Esophagus muscularis mucosa (tissue), 4 donors: ENCODE data around the gene TADA2B.

Experiments
- CTCF ChIP-seq, 3 experiments: fragments of 200-600 bp in 2 of 3; fragments of 450-650 bp in 1 of 3; sonication (generic) in 2 of 3; IDR thresholded peaks; one replicate each; pipeline ENCODE4 v1.5.1; 2017 to 2019; ENCODE audit warnings: antibody characterized with exemption in 3 of 3, mild to moderate bottlenecking in 2 of 3, moderate library complexity in 1 of 3
- EP300 ChIP-seq: sonication (generic); formaldehyde crosslinking; IDR thresholded peaks from one replicate; pipeline ENCODE4 v1.6.1; 2017; ENCODE audit warnings: antibody characterized with exemption
- POLR2A ChIP-seq: fragments of 450-650 bp; IDR thresholded peaks from one replicate; pipeline ENCODE4 v1.6.1; 2017; ENCODE audit warnings: antibody characterized with exemption, moderate library complexity, mild to moderate bottlenecking, low read depth
- POLR2AphosphoS5 ChIP-seq, 2 donors: sonication (generic); formaldehyde crosslinking; IDR thresholded peaks; one replicate each; pipeline ENCODE4 v1.6.1; 2017; ENCODE audit warnings: antibody characterized with exemption in 2 of 2

- TF ChIP-seq CTCF (IDR thresholded peaks at IDR 0.05) (no peak), POLR2AphosphoS5 (IDR thresholded peaks at IDR 0.05) (no peak), POLR2A (no peak), EP300 (no peak)
Measured at GRCh38 chr4:7027913-7028312, 15.3 kb upstream of the TADA2B start.
